OCI-LY7 (cell line): ENCODE results near the gene FSIP1. TPM values are rescaled to one million over a fixed set of nuclear protein-coding genes. Genes with fewer than 3 reads are reported as not detected.

Experiments
- BruUV-seq: library from RNA; stranded (reverse); fragments of 400-500 nt; replicated peaks from 2 replicates; lab custom pipeline; 2021; lab: Mats Ljungman, UMichigan
- CTCF ChIA-PET: fragments of 300-600 bp; sonication (Branson Sonifier 250); formaldehyde crosslinking; loops from one replicate; lab custom pipeline; 2022; ENCODE audit warnings: antibody characterized with exemption; ENCODE audit not compliant: unreplicated experiment; lab: Charles Lee
- POLR2A ChIA-PET: fragments of 300-600 bp; sonication (Branson Sonifier 250); formaldehyde crosslinking; loops from one replicate; lab custom pipeline; 2022; ENCODE audit warnings: antibody characterized with exemption; lab: Charles Lee
- DNase-seq: peaks from one replicate; pipeline ENCODE4 v3.0.0-alpha.2; 2015; ENCODE audit warnings: low spot score
- H2AFZ ChIP-seq: fragments of 200-600 bp; sonication (generic), shearing (Covaris generic); 2 replicates; pipeline ENCODE4 v1.6.1; 2014; ENCODE audit warnings: mild to moderate bottlenecking, antibody characterized with exemption, low read length, moderate library complexity
- H3K27ac ChIP-seq: fragments of 200-600 bp; sonication (generic); 2 replicates; pipeline ENCODE4 v1.5.1; 2014; ENCODE audit warnings: mixed run types, low read depth, mild to moderate bottlenecking, moderate library complexity, low read length, inconsistent platforms; ENCODE audit not compliant: poor library complexity, severe bottlenecking
- H3K36me3 ChIP-seq: fragments of 200-600 bp; sonication (generic); 2 replicates; pipeline ENCODE4 v1.6.1; 2014; ENCODE audit warnings: mild to moderate bottlenecking, antibody characterized with exemption, low read length, moderate library complexity, mixed read lengths; ENCODE audit not compliant: insufficient read depth
- H3K4me1 ChIP-seq: fragments of 200-600 bp; sonication (generic); 2 replicates; pipeline ENCODE4 v1.5.1; 2014; ENCODE audit warnings: mild to moderate bottlenecking, low read length; ENCODE audit not compliant: insufficient read depth, poor library complexity, severe bottlenecking
- H3K4me2 ChIP-seq: fragments of 200-600 bp; sonication (generic); 2 replicates; pipeline ENCODE4 v1.6.1; 2014; ENCODE audit warnings: mild to moderate bottlenecking, low read length
- H3K4me3 ChIP-seq: fragments of 200-600 bp; sonication (generic); 2 replicates; pipeline ENCODE4 v1.5.1; 2014; ENCODE audit warnings: mild to moderate bottlenecking, low read depth, low read length; ENCODE audit not compliant: poor library complexity, severe bottlenecking
- H3K79me2 ChIP-seq: fragments of 200-600 bp; sonication (generic); 2 replicates; pipeline ENCODE4 v1.6.1; 2016; ENCODE audit warnings: low read depth, mild to moderate bottlenecking, low read length, moderate library complexity, mixed read lengths; ENCODE audit not compliant: insufficient read depth
- H3K9me2 ChIP-seq: fragments of 200-600 bp; sonication (generic); 2 replicates; pipeline ENCODE4 v1.6.1; 2016; ENCODE audit warnings: mild to moderate bottlenecking, low read length, mixed read lengths; ENCODE audit not compliant: insufficient read depth
- H3K9me3 ChIP-seq: fragments of 200-600 bp; sonication (generic); 2 replicates; pipeline ENCODE4 v1.6.1; 2014; ENCODE audit warnings: mild to moderate bottlenecking, mixed run types, low read length, mixed read lengths
- H4K20me1 ChIP-seq: fragments of 200-600 bp; sonication (generic); 2 replicates; pipeline ENCODE4 v1.6.1; 2014; ENCODE audit warnings: mild to moderate bottlenecking, antibody characterized with exemption, low read length, moderate library complexity, mixed read lengths; ENCODE audit not compliant: insufficient read depth
- CTCF ChIP-seq: fragments of 200-600 bp; sonication (generic); conservative IDR thresholded peaks from 2 replicates; pipeline ENCODE4 v1.5.1; 2014; ENCODE audit warnings: mild to moderate bottlenecking, antibody characterized with exemption, low read length, moderate library complexity, mixed read lengths
- EZH2phosphoT487 ChIP-seq: fragments of 200-600 bp; sonication (generic); IDR thresholded peaks from 2 replicates; pipeline ENCODE4 v1.6.1; 2018; ENCODE audit warnings: low read depth, borderline replicate concordance, mild to moderate bottlenecking, mixed run types, antibody characterized with exemption, low read length, moderate library complexity, mixed read lengths
- intact Hi-C: fragments of 100-400 bp; cut with micrococcal nuclease; formaldehyde crosslinking; loops from one replicate; pipeline ENCODE4 v1.10.0; 2022; ENCODE audit not compliant: unreplicated experiment
- total RNA-seq, 2 experiments: library from RNA; depleted of rRNA in 1 of 2; stranded (reverse); fragments of >200 nt in 1 of 2; shearing (Covaris generic) in 1 of 2; gene quantifications; 2 replicates each; pipeline ENCODE4 v1.2.3, GENCODE V29; 2014 to 2022

Gene FSIP1
- total RNA-seq, 2 experiments from 2014 or later, result 0.28 to 0.65 TPM

GRCh38 chr15:39591141-39591895 lies 191.3 kb downstream of the FSIP1 start:
- CTCF ChIA-PET, result no interaction called here
- H3K4me1 ChIP-seq, result no peaks in the 10 kb centered on the region
- H3K9me3 ChIP-seq, result no peaks in the 10 kb centered on the region
- POLR2A ChIA-PET, result interaction anchor here (0.7 kb wide), 1 partner anchor 881 kb away, joined by 3 read pairs; no protein-coding TSS in a partner anchor
- H3K9me2 ChIP-seq, result no peaks in the 10 kb centered on the region
- DNase-seq, result no peak
- TF ChIP-seq CTCF (no peak), EZH2phosphoT487 (no peak)
- H3K79me2 ChIP-seq, result no peaks in the 10 kb centered on the region
- H3K4me2 ChIP-seq, result no peak overlapping the region
- no peak overlapping the region for H2AFZ ChIP-seq
- intact Hi-C loops, result no loop called here
- BruUV-seq, result no TSS peak
- no peak overlapping the region for H3K27ac ChIP-seq
- H3K36me3 ChIP-seq, result no peaks in the 10 kb centered on the region
- no peak overlapping the region for H3K4me3 ChIP-seq
- H4K20me1 ChIP-seq, result no peaks in the 10 kb centered on the region

GRCh38 chr15:39589815-39590644 lies 192.6 kb downstream of the FSIP1 start:
- no peaks in the 10 kb centered on the region for H4K20me1 ChIP-seq
- no peaks in the 10 kb centered on the region for H3K36me3 ChIP-seq
- no peak overlapping the region for H3K27ac ChIP-seq
- TF ChIP-seq EZH2phosphoT487 (no peak), CTCF (no peak)
- POLR2A ChIA-PET, result no interaction called here
- no peak overlapping the region for H3K4me3 ChIP-seq
- H3K9me2 ChIP-seq, result no peaks in the 10 kb centered on the region
- no peak for DNase-seq
- H3K9me3 ChIP-seq, result no peaks in the 10 kb centered on the region
- no peaks in the 10 kb centered on the region for H3K4me1 ChIP-seq
- H3K4me2 ChIP-seq, result no peak overlapping the region
- no peaks in the 10 kb centered on the region for H3K79me2 ChIP-seq
- no TSS peak for BruUV-seq
- H2AFZ ChIP-seq, result no peak overlapping the region
- intact Hi-C loops, result no loop called here
- CTCF ChIA-PET, result no interaction called here
